HEK293 (cell line): Measurements from ENCODE around the gene MELK.

Experiments
- CTCF ChIA-PET: fragments of 350-600 bp; formaldehyde crosslinking; extraction: SDS; loops from one replicate; lab custom pipeline; 2021; ENCODE audit warnings: antibody characterized with exemption; lab: Yijun Ruan, JAX
- POLR2A ChIA-PET: fragments of 300-600 bp; formaldehyde crosslinking; extraction: SDS; loops from one replicate; lab custom pipeline; 2020; ENCODE audit warnings: antibody characterized with exemption, inconsistent platforms; lab: Yijun Ruan, JAX
- H3K27ac ChIP-seq: fragments of 200-500 bp; sonication (Bioruptor generic); 2 replicates; pipeline ENCODE4 v1.5.1; 2014; ENCODE audit warnings: low read depth, low read length, control low read depth, inconsistent platforms; ENCODE audit errors: extremely low read depth
- H3K36me3 ChIP-seq, 2 experiments: fragments of 200-500 bp in 1 of 2; sonication (Bioruptor generic) in 1 of 2; 1 replicate in 1 of 2; 2 replicates in 1 of 2; pipeline ENCODE4 v1.5.1; 2014 to 2017; ENCODE audit warnings: inconsistent platforms in 2 of 2, low read length in 2 of 2; ENCODE audit not compliant: control insufficient read depth in 2 of 2, insufficient read depth in 1 of 2
- H3K4me1 ChIP-seq: fragments of 200-500 bp; sonication (Bioruptor generic); 2 replicates; pipeline ENCODE4 v1.5.1; 2014; ENCODE audit warnings: mild to moderate bottlenecking, low read length, inconsistent platforms; ENCODE audit not compliant: control insufficient read depth, insufficient read depth
- H3K4me3 ChIP-seq: 2 replicates; pipeline ENCODE4 v1.5.1; 2011; ENCODE audit warnings: low read depth, mild to moderate bottlenecking, control low read depth, low read length, moderate library complexity
- H3K9me3 ChIP-seq: fragments of 200-500 bp; sonication (Bioruptor generic); 2 replicates; pipeline ENCODE4 v1.5.1; 2014; ENCODE audit warnings: low read depth, low read length, inconsistent platforms; ENCODE audit not compliant: control insufficient read depth, insufficient read depth
- EGR2 ChIP-seq: fragments of 450-650 bp; formaldehyde crosslinking; IDR thresholded peaks from 2 replicates; pipeline ENCODE4 v1.5.1; 2016; ENCODE audit warnings: low read depth, missing biosample characterization, missing genetic modification characterization
- GLI2 ChIP-seq: fragments of 450-650 bp; formaldehyde crosslinking; IDR thresholded peaks from 2 replicates; pipeline ENCODE4; 2017; ENCODE audit warnings: missing biosample characterization, missing genetic modification characterization, low read depth, borderline replicate concordance
- MEIS1 ChIP-seq: sonication (generic); formaldehyde crosslinking; IDR thresholded peaks from 2 replicates; pipeline ENCODE4 v1.8.1; 2022; ENCODE audit warnings: missing genetic modification reagents, mild to moderate bottlenecking, borderline replicate concordance
- OSR2 ChIP-seq: fragments of 450-650 bp; formaldehyde crosslinking; IDR thresholded peaks from 2 replicates; pipeline ENCODE4 v1.5.1; 2016; ENCODE audit warnings: missing biosample characterization, missing genetic modification characterization
- OVOL3 ChIP-seq: fragments of 450-650 bp; formaldehyde crosslinking; IDR thresholded peaks from 2 replicates; pipeline ENCODE4 v1.5.1; 2016; ENCODE audit warnings: missing biosample characterization, missing genetic modification characterization
- SCRT1 ChIP-seq: fragments of 450-650 bp; formaldehyde crosslinking; IDR thresholded peaks from 2 replicates; pipeline ENCODE4 v1.5.1; 2016; ENCODE audit warnings: missing biosample characterization, missing genetic modification characterization, borderline replicate concordance
- TCF7L2 ChIP-seq: IDR thresholded peaks from 2 replicates; pipeline ENCODE4 v1.6.1; 2011; ENCODE audit warnings: low read depth, mild to moderate bottlenecking, inconsistent platforms, low read length, moderate library complexity, borderline replicate concordance
- ZBTB44 ChIP-seq: fragments of 450-650 bp; IDR thresholded peaks from 2 replicates; pipeline ENCODE4 v1.5.1; 2018; ENCODE audit warnings: missing biosample characterization, mild to moderate bottlenecking, missing genetic modification characterization
- ZBTB8A ChIP-seq: fragments of 450-650 bp; formaldehyde crosslinking; IDR thresholded peaks from 2 replicates; pipeline ENCODE4 v1.5.1; 2016; ENCODE audit warnings: missing biosample characterization, missing genetic modification characterization
- ZFP3 ChIP-seq: fragments of 450-650 bp; formaldehyde crosslinking; IDR thresholded peaks from 2 replicates; pipeline ENCODE4 v1.5.1; 2016; ENCODE audit warnings: low read depth, missing biosample characterization, missing genetic modification characterization
- ZNF138 ChIP-seq: fragments of 450-650 bp; formaldehyde crosslinking; IDR thresholded peaks from 2 replicates; pipeline ENCODE4 v1.5.1; 2016; ENCODE audit warnings: missing biosample characterization, missing genetic modification characterization, borderline replicate concordance
- ZNF148 ChIP-seq: fragments of 450-650 bp; formaldehyde crosslinking; IDR thresholded peaks from 2 replicates; pipeline ENCODE4 v1.5.0; 2017; ENCODE audit warnings: missing biosample characterization, missing genetic modification characterization, borderline replicate concordance
- ZNF157 ChIP-seq: fragments of 450-650 bp; formaldehyde crosslinking; IDR thresholded peaks from 2 replicates; pipeline ENCODE4 v1.5.1; 2016; ENCODE audit warnings: missing biosample characterization, missing genetic modification characterization
- ZNF239 ChIP-seq: fragments of 450-650 bp; formaldehyde crosslinking; IDR thresholded peaks from 2 replicates; pipeline ENCODE4 v1.5.1; 2016; ENCODE audit warnings: missing biosample characterization, missing genetic modification characterization
- ZNF248 ChIP-seq: fragments of 450-650 bp; formaldehyde crosslinking; IDR thresholded peaks from 2 replicates; pipeline ENCODE4 v1.5.1; 2017; ENCODE audit warnings: missing biosample characterization, missing genetic modification characterization
- ZNF335 ChIP-seq: fragments of 450-650 bp; formaldehyde crosslinking; conservative IDR thresholded peaks from 2 replicates; pipeline ENCODE4 v1.5.1; 2016; ENCODE audit warnings: missing biosample characterization, missing genetic modification characterization
- ZNF354C ChIP-seq: fragments of 450-650 bp; formaldehyde crosslinking; IDR thresholded peaks from 2 replicates; pipeline ENCODE4 v1.5.1; 2016; ENCODE audit warnings: missing biosample characterization, missing genetic modification characterization, low read depth, borderline replicate concordance
- ZNF37A ChIP-seq: fragments of 450-650 bp; IDR thresholded peaks from 2 replicates; pipeline ENCODE4 v1.5.1; 2018; ENCODE audit warnings: missing biosample characterization, missing genetic modification characterization
- ZNF423 ChIP-seq: fragments of 450-650 bp; formaldehyde crosslinking; IDR thresholded peaks from 2 replicates; pipeline ENCODE4 v1.5.1; 2016; ENCODE audit warnings: missing biosample characterization, missing genetic modification characterization
- ZNF513 ChIP-seq: fragments of 450-650 bp; IDR thresholded peaks from 2 replicates; pipeline ENCODE4 v1.5.1; 2018; ENCODE audit warnings: missing biosample characterization, missing genetic modification characterization
- ZNF544 ChIP-seq: fragments of 450-650 bp; formaldehyde crosslinking; IDR thresholded peaks from 2 replicates; pipeline ENCODE4 v1.5.0; 2017; ENCODE audit warnings: missing biosample characterization, missing genetic modification characterization
- ZNF560 ChIP-seq: fragments of 450-650 bp; formaldehyde crosslinking; IDR thresholded peaks from 2 replicates; pipeline ENCODE4 v1.5.1; 2017; ENCODE audit warnings: missing biosample characterization, missing genetic modification characterization, borderline replicate concordance
- ZNF621 ChIP-seq: fragments of 450-650 bp; formaldehyde crosslinking; IDR thresholded peaks from 2 replicates; pipeline ENCODE4 v1.5.1; 2017; ENCODE audit warnings: missing biosample characterization, missing genetic modification characterization
- ZNF664 ChIP-seq: fragments of 450-650 bp; formaldehyde crosslinking; IDR thresholded peaks from 2 replicates; pipeline ENCODE4 v1.5.1; 2016; ENCODE audit warnings: missing biosample characterization, missing genetic modification characterization
- ZNF701 ChIP-seq: fragments of 450-650 bp; formaldehyde crosslinking; IDR thresholded peaks from 2 replicates; pipeline ENCODE4 v1.5.1; 2016; ENCODE audit warnings: missing biosample characterization, missing genetic modification characterization
- ZNF837 ChIP-seq: fragments of 450-650 bp; formaldehyde crosslinking; IDR thresholded peaks from 2 replicates; pipeline ENCODE4 v1.5.1; 2016; ENCODE audit warnings: missing biosample characterization, missing genetic modification characterization
- TF ChIP-seq, protein P1 (sequence below): fragments of 450-650 bp; formaldehyde crosslinking; IDR thresholded peaks from 2 replicates; pipeline ENCODE4 v1.5.1; 2016; ENCODE audit warnings: missing biosample characterization, missing genetic modification characterization, borderline replicate concordance

The MELK gene

DNA sequence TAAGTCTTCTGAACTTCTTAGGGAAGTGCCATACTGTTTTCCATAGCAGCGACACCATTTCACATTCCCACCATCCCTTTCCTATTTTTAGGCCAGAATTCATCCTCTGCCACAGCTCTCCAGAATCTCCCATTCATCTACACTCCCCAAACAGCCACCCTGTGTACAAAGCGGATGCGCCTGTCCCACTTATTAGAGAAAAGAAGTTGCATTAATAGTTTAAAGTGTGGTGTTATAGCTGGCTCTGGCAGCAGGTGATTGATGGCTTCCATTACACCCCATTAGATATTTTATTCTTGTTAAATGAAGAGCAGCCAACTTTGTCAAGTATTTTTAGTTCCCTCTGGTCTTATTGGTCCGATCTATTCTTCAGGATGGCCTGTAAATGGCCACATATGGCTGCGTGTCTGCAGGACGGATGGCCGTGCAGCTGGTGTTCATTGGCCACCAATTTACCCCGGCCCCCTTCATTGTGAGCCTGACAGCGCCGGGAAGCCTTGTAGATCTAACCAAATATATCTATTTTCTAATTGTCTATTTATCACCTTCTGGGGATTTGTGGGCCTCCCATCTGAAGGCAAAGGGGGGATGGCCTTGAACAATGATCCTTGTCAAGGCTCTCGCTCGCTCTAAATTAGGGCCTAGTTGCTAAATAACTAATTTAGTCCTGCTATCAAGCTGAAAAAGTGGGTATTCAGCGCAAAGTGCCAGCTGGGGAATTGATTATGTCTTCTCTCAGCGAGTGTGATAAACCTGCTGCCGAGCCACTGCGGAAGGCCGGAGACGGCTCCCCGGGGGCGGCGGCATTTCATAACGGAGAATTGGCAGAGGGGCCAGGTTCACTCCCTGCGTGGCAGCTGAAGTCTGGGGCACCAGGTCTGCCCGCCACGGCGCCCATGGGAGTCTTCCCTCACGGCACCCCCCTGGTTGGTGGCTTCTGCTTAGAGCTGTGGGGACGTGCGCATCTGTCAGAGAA is 141.1 kb downstream of the MELK start (continued):
- TF ChIP-seq EGR2 (tag by site-specific recombination), result no peak
- no peak for TF ChIP-seq ZNF354C (tag by site-specific recombination)
- TF ChIP-seq OSR2 (tag by site-specific recombination), result no peak

DNA sequence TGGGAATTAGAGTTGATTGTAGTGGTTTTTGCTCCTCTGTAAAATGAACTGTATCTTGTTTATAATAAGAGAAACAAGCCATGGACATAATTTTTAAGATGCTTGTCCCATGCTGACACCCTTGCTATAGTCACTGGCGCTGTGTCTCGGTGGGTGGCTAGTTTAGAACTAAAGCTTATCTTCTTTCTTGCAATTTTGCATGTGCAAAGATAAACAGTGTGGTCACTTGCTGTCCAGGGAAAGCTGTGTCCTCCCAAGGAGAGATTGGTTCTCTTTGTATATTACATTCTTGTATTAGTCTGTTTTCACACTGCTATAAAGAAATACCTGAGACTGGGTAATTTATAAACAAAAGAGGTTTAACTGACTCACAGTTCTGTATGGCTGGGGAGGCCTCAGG is 143.8 kb downstream of the MELK start:
- POLR2A ChIA-PET, result no interaction called here
- CTCF ChIA-PET, result no interaction called here

DNA sequence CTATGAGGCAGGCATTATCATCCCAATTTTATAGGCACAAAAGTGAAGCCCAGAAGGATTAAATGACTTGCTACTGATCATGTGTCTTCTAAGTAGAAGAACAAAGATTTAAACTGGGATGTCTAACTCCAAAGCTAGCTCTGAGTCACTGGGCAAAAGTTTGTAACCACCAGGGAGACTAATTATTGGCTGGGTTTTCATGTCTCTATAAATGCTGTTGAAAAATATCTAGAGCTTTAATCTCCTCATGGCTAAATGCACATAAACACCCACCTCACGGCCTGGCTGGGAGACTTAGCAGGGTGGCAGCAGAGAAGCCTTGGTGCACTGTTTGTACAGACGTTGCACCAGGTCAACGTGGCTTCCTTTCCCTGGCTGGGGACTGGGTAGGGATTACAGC is 144.6 kb downstream of the MELK start:
- no peak overlapping the region for H3K4me3 ChIP-seq
- no peaks in the 10 kb centered on the region for H3K36me3 ChIP-seq
- no peaks in the 10 kb centered on the region for H3K4me1 ChIP-seq
- no peaks in the 10 kb centered on the region for H3K9me3 ChIP-seq
- ChIA-PET POLR2A (no interaction called here), CTCF (no interaction called here)
- H3K27ac ChIP-seq, result no peak overlapping the region
- TF ChIP-seq MEIS1 (CRISPR knock-in tag) (no peak), ZNF544 (tag by site-specific recombination) (no peak), ZNF37A (tag by site-specific recombination) (no peak), ZNF248 (tag by site-specific recombination) (no peak), ZBTB44 (tag by site-specific recombination) (no peak), ZBTB8A (tag by site-specific recombination) (no peak), ZNF701 (no peak), ZNF138 (tag by site-specific recombination) (no peak), ZNF239 (tag by site-specific recombination) (no peak), OVOL3 (tag by site-specific recombination) (no peak), ZNF148 (tag by site-specific recombination) (no peak), ZNF157 (no peak), ZNF335 (tag by site-specific recombination) (no peak), GLI2 (no peak)
- TF ChIP-seq, protein P1, sequence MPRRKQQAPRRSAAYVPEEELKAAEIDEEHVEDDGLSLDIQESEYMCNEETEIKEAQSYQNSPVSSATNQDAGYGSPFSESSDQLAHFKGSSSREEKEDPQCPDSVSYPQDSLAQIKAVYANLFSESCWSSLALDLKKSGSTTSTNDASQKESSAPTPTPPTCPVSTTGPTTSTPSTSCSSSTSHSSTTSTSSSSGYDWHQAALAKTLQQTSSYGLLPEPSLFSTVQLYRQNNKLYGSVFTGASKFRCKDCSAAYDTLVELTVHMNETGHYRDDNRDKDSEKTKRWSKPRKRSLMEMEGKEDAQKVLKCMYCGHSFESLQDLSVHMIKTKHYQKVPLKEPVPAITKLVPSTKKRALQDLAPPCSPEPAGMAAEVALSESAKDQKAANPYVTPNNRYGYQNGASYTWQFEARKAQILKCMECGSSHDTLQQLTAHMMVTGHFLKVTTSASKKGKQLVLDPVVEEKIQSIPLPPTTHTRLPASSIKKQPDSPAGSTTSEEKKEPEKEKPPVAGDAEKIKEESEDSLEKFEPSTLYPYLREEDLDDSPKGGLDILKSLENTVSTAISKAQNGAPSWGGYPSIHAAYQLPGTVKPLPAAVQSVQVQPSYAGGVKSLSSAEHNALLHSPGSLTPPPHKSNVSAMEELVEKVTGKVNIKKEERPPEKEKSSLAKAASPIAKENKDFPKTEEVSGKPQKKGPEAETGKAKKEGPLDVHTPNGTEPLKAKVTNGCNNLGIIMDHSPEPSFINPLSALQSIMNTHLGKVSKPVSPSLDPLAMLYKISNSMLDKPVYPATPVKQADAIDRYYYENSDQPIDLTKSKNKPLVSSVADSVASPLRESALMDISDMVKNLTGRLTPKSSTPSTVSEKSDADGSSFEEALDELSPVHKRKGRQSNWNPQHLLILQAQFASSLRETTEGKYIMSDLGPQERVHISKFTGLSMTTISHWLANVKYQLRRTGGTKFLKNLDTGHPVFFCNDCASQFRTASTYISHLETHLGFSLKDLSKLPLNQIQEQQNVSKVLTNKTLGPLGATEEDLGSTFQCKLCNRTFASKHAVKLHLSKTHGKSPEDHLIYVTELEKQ (tag by site-specific recombination), result no peak

More for the DNA sequence above, 143.8 kb downstream of the MELK start:
- Histone ChIP-seq H3K4me3 (no peak overlapping the region), H3K36me3 (no peaks in the 10 kb centered on the region), H3K4me1 (no peaks in the 10 kb centered on the region), H3K9me3 (no peaks in the 10 kb centered on the region)
- TF ChIP-seq ZNF423 (tag by site-specific recombination) (no peak), ZNF837 (no peak), ZNF560 (tag by site-specific recombination) (no peak), SCRT1 (tag by site-specific recombination) (no peak), ZNF513 (no peak), ZFP3 (no peak), TCF7L2 (no peak), EGR2 (tag by site-specific recombination) (no peak), ZNF621 (tag by site-specific recombination) (no peak), ZNF664 (no peak)
- TF ChIP-seq, all 188 proteins: peak for 0
- H3K27ac ChIP-seq, result no peak overlapping the region
